Measurements from ENCODE around the gene RASL11A.
"Not testable (repeated sequence)": the region's sequence is repeated elsewhere in the genome, so short reads cannot be mapped to it uniquely, and the experiment has no call there.

Gene RASL11A

DNA sequence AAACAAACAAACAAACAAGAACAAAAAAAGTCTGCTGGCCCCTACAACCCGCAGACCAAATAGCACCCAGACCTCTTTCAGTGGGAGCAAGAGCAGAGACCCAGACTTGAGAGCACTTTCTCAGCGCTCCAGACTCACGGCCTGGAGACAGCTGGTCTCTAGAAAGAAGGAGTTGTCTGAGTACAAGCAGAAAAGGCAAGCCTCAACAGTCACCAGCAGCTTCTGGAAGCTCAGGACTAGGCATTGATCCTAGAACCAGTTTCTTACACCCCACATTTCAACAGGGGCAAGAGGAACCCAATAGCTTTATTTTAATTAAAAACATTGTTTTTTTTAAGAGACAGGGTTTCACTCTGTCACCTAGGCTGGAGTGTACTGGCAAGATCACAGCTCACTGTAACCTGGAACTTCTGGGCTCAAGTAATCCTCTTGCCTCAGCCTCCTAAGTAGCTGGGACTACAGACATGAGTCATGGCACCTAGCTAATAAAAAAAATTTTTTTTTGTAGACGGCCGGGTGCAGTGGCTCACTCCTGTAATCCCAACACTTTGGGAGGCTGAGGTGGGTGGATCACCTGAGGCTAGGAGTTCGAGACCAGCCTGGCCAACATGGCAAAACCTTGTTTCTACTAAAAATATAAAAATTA is 30.4 kb downstream of the RASL11A start:
- no peak for DNase-seq

DNA sequence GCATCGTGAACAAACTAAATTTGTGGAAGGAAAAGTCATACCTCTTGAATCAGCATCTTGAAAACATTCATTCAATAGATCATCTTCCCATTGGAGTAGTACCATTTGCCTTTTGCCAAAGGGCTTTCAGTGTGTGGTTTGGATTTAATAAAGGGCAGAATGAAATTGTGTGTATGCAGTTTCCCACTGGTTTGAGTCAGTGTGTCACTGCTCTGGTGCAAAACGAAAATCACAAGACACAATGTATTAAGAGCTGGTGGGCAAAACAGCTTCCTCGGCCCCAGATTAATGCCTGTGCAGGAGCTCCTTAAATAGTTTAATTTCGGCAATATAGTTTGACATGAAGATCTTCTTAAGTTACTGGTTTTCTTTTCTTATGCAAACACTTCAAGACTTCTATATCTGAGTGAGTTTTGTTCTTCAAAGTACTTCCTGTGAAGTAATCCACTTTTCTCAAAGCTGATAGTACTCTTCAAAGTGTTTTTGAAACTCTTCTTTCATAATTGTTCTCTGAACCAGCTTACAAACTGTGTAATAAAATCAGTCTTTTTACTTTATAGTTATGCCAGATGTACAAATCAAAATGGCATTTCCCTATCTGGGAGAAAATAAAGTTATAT is 32.1 kb downstream of the RASL11A start:
- no peak for DNase-seq

DNA sequence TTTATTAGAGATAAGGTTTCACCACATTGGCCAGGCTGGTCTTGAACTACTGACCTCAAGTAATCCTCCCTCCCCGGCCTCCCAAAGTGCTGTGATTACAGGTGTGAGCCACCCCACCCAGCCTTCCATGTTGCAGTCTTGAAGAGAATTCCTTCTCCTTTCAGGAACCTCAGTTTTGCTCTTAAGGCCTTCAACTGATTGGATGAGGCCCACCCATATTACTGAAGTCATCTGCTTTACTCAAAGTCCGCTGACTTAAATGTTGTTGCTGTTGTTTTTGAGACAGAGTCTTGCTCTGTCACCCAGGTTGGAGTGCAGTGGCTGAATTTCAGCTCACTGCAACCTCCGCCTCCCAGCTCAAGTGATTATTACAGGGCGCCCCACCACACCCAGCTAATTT is 33.5 kb downstream of the RASL11A start:
- no peak for DNase-seq

DNA sequence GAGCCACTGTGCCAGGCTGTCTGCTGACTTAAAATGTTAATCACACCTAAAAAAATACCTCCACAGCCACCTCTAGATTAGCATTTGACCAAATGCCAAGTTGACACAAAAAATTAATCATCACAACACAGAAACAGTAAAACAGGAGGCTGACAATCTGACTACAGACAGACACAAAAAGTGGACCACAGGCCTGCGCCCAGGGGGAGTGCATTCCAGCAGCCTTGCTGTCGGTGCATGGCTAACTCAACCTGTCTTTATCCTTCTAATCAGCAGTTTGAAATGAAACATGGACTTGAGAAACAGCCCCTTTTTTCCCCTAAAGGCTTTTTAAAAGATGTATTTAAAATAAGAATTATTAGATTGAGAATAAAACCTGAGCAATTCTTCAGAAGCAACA is 34.0 kb downstream of the RASL11A start:
- no peak for DNase-seq

- no peak for DNase-seq
Observed at GRCh38 chr13:27306364-27306763, 35.7 kb downstream of the RASL11A start.

GRCh38 chr13:27308941-27309340 is 38.3 kb downstream of the RASL11A start:
- DNase-seq: no peak

- DNase-seq: no peak
Observed at GRCh38 chr13:27309401-27309958, 38.9 kb downstream of the RASL11A start.

- DNase-seq: no peak
Observed at GRCh38 chr13:27309967-27310598, 39.5 kb downstream of the RASL11A start.

- no peak for DNase-seq
Observed at GRCh38 chr13:27310946-27311345, 40.3 kb downstream of the RASL11A start.

DNA sequence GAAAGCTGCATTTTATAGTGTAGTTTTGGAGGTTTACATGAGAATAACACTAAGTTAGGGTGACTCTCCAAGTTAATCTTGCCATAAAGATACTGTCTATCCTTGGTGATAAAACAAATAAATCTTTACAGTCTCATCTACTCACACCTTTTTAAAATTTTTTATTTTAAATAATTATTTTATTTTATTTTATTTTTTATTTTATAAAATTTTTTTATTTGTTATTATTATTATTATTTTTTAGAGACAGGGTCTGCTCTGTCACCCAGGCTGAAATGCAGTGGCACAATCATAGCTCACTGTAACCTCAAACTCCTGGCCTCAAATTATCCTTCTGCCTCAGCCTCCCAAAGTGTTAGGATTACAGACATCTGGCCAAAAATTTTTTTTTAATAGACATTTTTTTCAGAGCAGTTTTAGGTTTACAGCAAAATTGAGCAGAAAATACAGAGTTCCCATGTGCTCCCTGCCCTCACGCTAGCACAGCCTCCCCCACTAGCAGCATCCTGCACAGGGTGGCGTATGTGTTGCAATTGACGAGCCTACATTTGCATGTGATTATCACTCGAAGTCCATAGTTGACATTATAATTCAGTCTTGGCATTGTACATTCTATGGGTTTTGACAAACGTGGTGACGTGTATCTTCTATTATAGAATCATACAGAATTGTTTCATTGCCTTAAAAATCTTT is 41.0 kb downstream of the RASL11A start:
- DNase-seq: no peak

DNA sequence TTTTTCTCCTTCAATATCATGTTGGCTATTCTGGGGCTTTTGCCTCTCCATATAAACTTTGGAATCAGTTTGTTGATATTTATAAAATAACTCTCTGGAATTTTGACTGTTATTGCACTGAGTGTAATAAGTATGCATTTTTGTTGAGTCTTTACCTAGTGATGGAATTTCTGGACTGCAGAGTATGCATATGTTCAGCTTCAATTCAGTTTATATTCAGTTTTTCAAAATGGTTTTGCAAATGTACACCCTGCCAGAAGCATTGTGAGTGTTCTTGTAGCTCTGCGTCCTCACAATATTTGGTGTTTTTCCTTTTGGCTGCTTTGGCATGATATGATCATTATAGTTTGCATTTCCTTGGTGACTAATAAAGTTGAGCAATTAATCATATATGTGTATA is 43.1 kb downstream of the RASL11A start:
- DNase-seq: no peak

DNA sequence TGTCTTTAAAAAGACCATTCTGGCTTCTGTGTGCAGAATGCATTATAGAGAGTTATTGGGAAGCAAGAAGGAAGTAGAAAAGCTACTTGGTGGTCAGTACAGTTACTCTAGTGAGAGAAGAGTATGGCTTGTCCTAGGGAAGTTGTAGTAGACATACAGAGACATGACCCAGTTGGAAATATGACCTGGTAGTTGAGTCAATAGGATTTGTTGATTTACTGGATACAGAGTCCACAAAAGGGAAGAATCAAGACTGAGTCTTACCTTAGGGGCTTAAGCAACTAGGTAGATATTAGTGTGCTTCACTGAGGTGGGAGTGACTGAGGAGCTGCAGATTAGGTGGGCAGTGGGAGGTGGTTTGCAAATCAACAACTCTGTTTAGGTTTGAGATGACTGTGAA is 48.8 kb downstream of the RASL11A start:
- no peak for DNase-seq

GRCh38 chr13:27321468-27322431 is 51.1 kb downstream of the RASL11A start:
- no peak for DNase-seq

- DNase-seq: not testable (repeated sequence)
Observed at GRCh38 chr13:27322443-27322842, 51.8 kb downstream of the RASL11A start.
